GM12874 (cell line): ENCODE data around the gene PRLR.

Experiments used
- CTCF ChIP-seq: IDR thresholded peaks from 2 replicates; pipeline ENCODE4 v1.5.1; 2011; ENCODE audit warnings: low read depth, mild to moderate bottlenecking, control low read depth, low read length, moderate library complexity; ENCODE audit not compliant: insufficient read depth

Gene PRLR

GRCh38 chr5:35069188-35069587 lies 161.1 kb downstream of the PRLR start:
- TF ChIP-seq CTCF: no peak

DNA sequence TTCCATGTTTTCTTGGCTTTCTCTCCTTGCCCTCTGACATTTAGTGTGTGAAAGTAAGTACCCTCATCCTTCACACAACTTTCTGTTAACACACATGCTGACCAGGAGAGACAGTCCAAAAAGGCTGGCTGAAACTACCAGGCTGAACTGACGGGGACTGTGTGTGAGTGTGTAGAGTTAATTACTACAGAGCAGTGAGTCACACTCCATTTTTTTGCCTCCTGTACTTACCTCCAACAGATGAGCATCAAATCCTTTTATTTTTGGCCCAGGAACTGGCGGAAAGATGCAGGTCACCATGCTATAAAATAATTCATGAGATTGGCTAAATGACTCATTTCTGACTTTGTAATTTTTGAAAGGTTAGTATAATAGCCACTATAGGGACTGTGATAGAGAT lies 162.3 kb downstream of the PRLR start:
- no peak for TF ChIP-seq CTCF

DNA sequence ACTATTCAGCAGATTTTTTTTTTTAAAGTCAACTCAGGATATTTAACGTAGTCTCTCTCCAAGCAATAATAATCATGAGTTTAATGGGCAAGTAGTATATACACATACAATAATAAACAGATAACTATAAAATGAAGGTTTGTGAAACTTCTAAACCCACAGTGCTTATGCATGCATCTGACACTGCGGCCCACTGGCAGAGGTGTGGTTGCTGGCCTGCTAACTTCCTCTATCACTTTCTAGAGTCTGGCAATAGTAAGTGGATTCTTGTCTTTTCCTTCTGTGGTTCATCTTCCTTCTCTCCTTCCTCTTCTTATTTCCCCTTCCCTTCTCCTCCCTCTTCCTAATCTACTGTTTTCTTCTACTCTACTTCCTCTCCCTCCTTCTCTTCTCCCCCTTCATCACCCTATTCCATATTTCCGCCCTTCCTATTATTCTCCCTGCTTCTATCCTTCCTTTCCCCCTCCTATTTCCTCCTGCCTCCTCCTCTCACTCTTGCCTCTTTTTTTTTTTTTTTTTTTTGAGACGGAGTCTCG lies 164.0 kb downstream of the PRLR start:
- TF ChIP-seq CTCF: no peak

GRCh38 chr5:35063414-35063813 lies 166.9 kb downstream of the PRLR start:
- TF ChIP-seq CTCF: no peak

DNA sequence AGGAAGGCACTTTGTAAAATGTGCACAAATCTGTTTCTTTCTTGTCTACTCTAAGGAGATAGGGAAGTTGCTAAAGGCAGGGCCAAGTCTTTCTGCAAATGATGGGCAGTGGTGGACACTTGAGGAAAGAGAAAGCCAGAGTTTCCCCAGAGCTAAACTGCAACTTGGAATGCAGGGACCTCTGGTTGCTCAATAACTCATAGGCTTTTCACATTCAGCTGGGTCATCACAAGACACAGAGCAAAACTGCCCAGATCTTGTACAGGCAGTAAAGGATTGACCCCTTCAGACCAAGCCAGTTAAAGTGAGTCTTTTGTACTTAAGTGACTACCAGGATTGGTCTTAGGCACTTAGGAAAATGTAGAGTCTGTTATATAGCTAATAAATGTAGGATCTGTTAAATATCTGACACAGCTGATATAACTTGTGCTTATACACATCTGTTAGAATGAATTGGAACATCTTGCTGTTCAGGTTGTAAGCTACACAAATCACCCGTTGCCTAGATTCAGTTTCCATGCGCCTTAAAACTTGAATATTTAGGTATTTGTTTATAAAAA lies 169.0 kb downstream of the PRLR start:
- TF ChIP-seq CTCF: no peak

DNA sequence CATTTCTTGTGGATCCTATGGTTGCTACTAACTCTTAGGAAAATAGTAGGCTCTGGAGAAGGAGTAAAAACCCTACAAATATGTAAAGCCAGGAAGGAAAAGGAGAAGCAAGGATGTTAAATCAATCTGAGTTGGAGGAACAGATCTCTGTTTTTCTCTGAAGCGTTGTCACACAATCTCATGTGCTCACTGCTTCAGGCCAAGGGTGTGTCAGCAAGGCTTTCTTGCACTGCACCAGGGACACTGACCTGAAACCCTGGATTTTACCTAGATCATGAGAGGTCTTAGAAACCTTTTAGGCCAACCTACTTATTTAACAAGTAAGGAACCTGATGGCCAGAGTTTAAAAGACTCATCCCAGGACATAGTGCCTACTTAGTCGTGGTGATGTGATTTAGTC lies 170.1 kb downstream of the PRLR start:
- no peak for TF ChIP-seq CTCF

DNA sequence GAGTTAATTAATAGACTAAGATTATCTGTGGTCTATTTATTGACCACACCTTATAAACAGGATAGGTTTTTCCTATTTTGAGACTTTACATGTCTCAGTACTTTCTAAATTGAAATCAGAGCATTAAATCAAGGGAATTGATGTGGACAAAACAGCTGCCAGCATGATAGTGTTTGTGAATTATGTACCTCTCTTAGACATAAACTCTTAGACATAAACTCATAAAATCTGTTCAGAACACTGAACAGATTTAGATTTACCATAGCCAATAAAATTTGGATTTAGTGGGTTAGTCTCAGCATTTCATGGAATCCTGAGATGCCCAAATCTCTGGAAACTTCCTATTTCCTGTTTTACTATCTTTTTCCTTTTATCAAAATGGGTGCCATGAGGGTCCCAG lies 171.0 kb downstream of the PRLR start:
- TF ChIP-seq CTCF: no peak

DNA sequence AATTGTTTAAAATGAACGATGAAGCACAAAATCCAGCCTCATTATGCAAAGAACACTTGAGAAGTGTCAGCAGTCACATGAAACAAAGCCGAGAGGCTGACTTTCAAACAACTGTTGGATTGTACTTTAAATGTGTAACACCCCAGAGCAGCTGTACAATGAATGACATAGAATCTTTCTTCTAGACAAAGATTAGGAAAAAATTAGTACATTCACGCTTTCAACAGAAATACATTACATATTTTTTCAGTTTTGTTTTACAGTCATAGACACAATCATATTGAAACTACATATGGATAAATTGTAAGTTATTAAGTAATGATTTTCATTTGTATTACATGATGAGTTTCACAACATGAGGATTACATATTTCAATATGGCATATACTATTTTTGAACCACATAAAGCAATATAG lies 171.9 kb downstream of the PRLR start:
- TF ChIP-seq CTCF: no peak
